Spleen (tissue), 7 donors: ENCODE results near the gene BARX2.

Source experiments
- POLR2A ChIP-seq, 3 donors: fragments of 450-650 bp; IDR thresholded peaks; one replicate each; pipeline ENCODE4 v1.5.1; 2017; ENCODE audit warnings: antibody characterized with exemption in 3 of 3, mild to moderate bottlenecking in 1 of 3
- POLR2AphosphoS5 ChIP-seq, 3 donors: sonication (generic); formaldehyde crosslinking; IDR thresholded peaks; one replicate each; pipeline ENCODE4 v1.5.1; 2017; ENCODE audit warnings: antibody characterized with exemption in 3 of 3
- TF ChIP-seq, protein P1 (sequence below), 11 experiments: fragments of 200-600 bp in 7 of 11; fragments of 450-650 bp in 4 of 11; sonication (generic) in 4 of 11; IDR thresholded peaks in 8 of 11; conservative IDR thresholded peaks in 3 of 11; 1 replicate in 7 of 11; 2 replicates in 4 of 11; pipeline versions ENCODE4 v1.4.0 to v1.8.0; 2016 to 2021; ENCODE audit warnings: antibody characterized with exemption in 11 of 11, inconsistent platforms in 4 of 11, mild to moderate bottlenecking in 1 of 11
- donor health status: DM: no; HTN: no; CAD: no; lungs with moderate emphysema.
- donor health status: DM: no; HTN: no; CAD: no.
- donor health status: DM: no; HTN: no; CAD: no.

DNA sequence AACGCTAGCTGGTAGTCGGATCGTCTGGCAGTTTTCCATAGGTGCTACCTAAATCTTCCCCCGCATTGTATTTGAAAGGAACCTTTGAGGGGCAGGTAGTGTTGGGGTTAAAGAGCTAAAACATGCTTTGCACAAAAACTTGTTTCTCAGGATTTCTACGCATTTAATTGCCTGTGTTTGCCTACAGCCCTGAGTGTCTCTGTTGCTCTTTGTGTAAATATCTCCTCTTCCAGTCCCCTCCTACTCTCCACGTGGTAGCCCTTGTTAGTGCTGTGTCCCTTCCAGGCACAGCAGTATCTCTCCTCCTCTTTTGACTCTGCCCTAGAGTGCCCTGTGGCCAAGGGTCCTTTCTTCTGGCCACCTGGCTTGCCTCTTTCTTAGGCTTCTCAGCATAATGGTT, 81.7 kb downstream of the BARX2 start:
- TF ChIP-seq, protein P1, sequence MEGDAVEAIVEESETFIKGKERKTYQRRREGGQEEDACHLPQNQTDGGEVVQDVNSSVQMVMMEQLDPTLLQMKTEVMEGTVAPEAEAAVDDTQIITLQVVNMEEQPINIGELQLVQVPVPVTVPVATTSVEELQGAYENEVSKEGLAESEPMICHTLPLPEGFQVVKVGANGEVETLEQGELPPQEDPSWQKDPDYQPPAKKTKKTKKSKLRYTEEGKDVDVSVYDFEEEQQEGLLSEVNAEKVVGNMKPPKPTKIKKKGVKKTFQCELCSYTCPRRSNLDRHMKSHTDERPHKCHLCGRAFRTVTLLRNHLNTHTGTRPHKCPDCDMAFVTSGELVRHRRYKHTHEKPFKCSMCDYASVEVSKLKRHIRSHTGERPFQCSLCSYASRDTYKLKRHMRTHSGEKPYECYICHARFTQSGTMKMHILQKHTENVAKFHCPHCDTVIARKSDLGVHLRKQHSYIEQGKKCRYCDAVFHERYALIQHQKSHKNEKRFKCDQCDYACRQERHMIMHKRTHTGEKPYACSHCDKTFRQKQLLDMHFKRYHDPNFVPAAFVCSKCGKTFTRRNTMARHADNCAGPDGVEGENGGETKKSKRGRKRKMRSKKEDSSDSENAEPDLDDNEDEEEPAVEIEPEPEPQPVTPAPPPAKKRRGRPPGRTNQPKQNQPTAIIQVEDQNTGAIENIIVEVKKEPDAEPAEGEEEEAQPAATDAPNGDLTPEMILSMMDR (IDR thresholded peaks at IDR 0.05 in 8 of 11, conservative IDR thresholded peaks at IDR 0.05 in 3 of 11) = no peak
- TF ChIP-seq POLR2AphosphoS5 (IDR thresholded peaks at IDR 0.05) (no peak), POLR2A (IDR thresholded peaks at IDR 0.05) (no peak)
